Activated CD4-positive, alpha-beta T cell treated with anti-CD3 and anti-CD28 coated beads, Interleukin-2, amount 10 ng/mL, durations not matched to agents 7 days and 5 days (primary cell): Measurements from ENCODE around the gene NLRP11. TPM values are rescaled to one million over a fixed set of nuclear protein-coding genes. Genes with fewer than 3 reads are reported as not detected.
"Not testable (repeated sequence)": the region's sequence is repeated elsewhere in the genome, so short reads cannot be mapped to it uniquely, and the experiment has no call there.

Experiments
- CTCF ChIA-PET: fragments of 350-600 bp; sonication (Branson Sonifier 250); formaldehyde crosslinking; loops from one replicate; lab custom pipeline; 2021; ENCODE audit warnings: antibody characterized with exemption; lab: Charles Lee
- POLR2A ChIA-PET: fragments of 350-600 bp; sonication (Branson Sonifier 250); formaldehyde crosslinking; loops from one replicate; lab custom pipeline; 2021; ENCODE audit warnings: antibody characterized with exemption; lab: Charles Lee
- DNase-seq: peaks from one replicate; pipeline ENCODE4 v3.0.0-alpha.2; 2020
- H3K27ac Mint-ChIP-seq: one replicate; pipeline ENCODE4 v1.8.0; 2021; ENCODE audit warnings: mild to moderate bottlenecking, moderate library complexity, mixed read lengths
- H3K27me3 Mint-ChIP-seq: one replicate; pipeline ENCODE4 v1.8.0; 2021; ENCODE audit warnings: mixed read lengths
- H3K36me3 Mint-ChIP-seq: one replicate; pipeline ENCODE4 v1.8.0; 2021; ENCODE audit warnings: low read depth, mixed read lengths
- H3K4me1 Mint-ChIP-seq: one replicate; pipeline ENCODE4 v1.8.0; 2021; ENCODE audit warnings: mixed read lengths
- H3K4me3 Mint-ChIP-seq: one replicate; pipeline ENCODE4 v1.8.0; 2021; ENCODE audit warnings: mild to moderate bottlenecking, moderate library complexity, mixed read lengths
- H3K9me3 Mint-ChIP-seq: one replicate; pipeline ENCODE4 v1.8.0; 2021; ENCODE audit warnings: mixed read lengths
- total RNA-seq, 2 experiments: library from RNA; stranded (reverse); gene quantifications; one replicate each; pipeline ENCODE4 v1.2.3, GENCODE V29; 2021

NLRP11 gene
- total RNA-seq, 2 experiments from 2014 or later: not detected

DNA sequence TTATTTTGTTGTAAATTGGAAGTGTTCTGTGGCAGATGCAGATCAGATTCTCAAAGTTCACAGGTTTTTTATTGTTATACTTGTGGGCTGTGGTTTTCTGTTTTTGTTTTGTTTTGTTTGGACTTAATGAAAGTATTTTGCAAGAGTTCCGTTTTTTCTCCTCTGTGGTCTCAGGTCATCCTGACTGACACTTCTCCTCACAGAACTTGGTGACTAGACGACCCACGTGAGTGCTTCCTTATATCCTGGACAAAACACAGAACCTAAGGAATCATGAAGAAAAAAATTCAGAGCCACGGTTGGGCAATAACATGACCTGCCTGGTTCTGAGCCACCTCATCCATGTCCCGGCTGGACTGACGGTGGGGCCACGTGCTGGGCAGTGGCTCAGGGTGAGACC, 65.3 kb downstream of the NLRP11 start:
- H3K4me1 Mint-ChIP-seq: no peaks in the 10 kb centered on the region
- DNase-seq: no peak
- H3K27me3 Mint-ChIP-seq: peaks cover 2% of the 10 kb centered on the region
- POLR2A ChIA-PET: no interaction called here
- no peak overlapping the region for H3K27ac Mint-ChIP-seq
- no peaks in the 10 kb centered on the region for H3K9me3 Mint-ChIP-seq
- H3K4me3 Mint-ChIP-seq: no peak overlapping the region
- CTCF ChIA-PET: no interaction called here
- no peaks in the 10 kb centered on the region for H3K36me3 Mint-ChIP-seq

- H3K36me3 Mint-ChIP-seq, POLR2A ChIA-PET, H3K4me3 Mint-ChIP-seq, H3K27me3 Mint-ChIP-seq, DNase-seq, H3K4me1 Mint-ChIP-seq, H3K27ac Mint-ChIP-seq, H3K9me3 Mint-ChIP-seq, CTCF ChIA-PET: not testable (repeated sequence)
Observed at GRCh38 chr19:55758797-55759196, 73.0 kb downstream of the NLRP11 start, which contains the start of gene RFPL4A. Gene RFPL4A (plus strand): TSS chr19:55759097. CDS start chr19:55761801, 2,704 bp downstream.

GRCh38 chr19:55756808-55757207, 75.0 kb downstream of the NLRP11 start:
- H3K27me3 Mint-ChIP-seq, H3K27ac Mint-ChIP-seq, H3K4me1 Mint-ChIP-seq, H3K9me3 Mint-ChIP-seq, CTCF ChIA-PET, H3K4me3 Mint-ChIP-seq, DNase-seq, POLR2A ChIA-PET, H3K36me3 Mint-ChIP-seq: not testable (repeated sequence)

DNA sequence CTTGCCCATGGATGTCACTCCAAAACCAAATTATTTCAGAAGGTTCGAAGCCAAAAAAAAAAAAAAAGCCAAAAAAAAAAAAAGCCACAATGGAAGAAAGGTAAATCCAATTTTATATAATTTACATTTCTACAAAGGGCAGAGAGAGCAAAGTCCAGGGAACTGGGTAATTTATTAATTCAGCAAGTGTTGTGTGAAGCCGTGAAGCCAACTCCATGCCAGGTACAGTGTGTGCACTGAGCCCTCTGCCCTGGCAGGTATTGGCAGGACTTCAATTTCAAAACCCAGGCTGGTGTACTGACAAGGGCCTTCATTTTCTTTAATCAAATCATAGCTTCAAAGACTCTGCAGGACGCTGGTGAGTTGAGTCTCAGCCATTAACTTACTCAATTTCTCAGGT, 78.4 kb downstream of the NLRP11 start:
- no peak overlapping the region for H3K27ac Mint-ChIP-seq
- ChIA-PET POLR2A (no interaction called here), CTCF (no interaction called here)
- H3K36me3 Mint-ChIP-seq: no peaks in the 10 kb centered on the region
- no peaks in the 10 kb centered on the region for H3K27me3 Mint-ChIP-seq
- no peaks in the 10 kb centered on the region for H3K4me1 Mint-ChIP-seq
- no peak overlapping the region for H3K4me3 Mint-ChIP-seq
- no peak for DNase-seq
- H3K9me3 Mint-ChIP-seq: peaks cover 1% of the 10 kb centered on the region

DNA sequence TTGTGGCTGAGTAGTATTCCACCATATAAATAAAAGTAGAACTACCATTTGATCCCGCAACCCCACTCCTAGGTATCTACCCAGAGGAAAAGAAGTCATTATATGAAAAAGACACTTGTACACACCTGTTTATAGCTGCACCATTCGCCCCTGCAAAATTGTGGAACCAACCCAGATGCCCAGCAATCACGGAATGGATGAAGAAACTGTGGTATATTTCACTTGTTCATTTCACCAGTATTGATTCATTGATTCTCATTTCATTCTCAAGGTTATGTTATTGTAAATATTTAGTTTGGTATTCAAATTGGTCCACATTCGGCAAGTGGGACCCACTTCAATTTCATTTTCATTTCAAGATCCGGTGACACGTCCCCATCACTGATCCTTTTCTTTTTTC, 81.1 kb downstream of the NLRP11 start:
- H3K27ac Mint-ChIP-seq: no peak overlapping the region
- H3K4me1 Mint-ChIP-seq: no peaks in the 10 kb centered on the region
- ChIA-PET POLR2A (no interaction called here), CTCF (no interaction called here)
- H3K36me3 Mint-ChIP-seq: no peaks in the 10 kb centered on the region
- DNase-seq: no peak
- H3K4me3 Mint-ChIP-seq: no peak overlapping the region
- H3K27me3 Mint-ChIP-seq: no peaks in the 10 kb centered on the region
- peaks cover 4% of the 10 kb centered on the region for H3K9me3 Mint-ChIP-seq

DNA sequence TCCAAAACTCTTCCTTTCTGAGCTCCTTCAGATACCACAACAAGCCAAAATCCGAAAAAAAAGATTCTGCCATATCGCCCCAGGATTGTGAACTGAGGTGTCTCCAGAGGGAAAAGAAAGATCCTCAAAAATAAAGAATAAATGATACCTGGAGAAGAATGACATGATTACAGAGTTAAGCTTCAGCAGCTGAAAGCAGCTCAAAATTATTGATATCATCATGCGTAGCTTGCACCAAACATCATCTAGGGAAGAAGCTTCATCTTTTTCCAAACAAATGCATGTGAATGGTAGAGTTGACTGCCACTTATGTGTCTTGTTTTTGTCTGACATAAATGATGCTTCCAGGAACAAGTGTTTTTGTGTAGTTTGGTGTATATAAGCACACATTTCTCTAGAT, 93.5 kb downstream of the NLRP11 start, which contains the start of gene NLRP9:
NLRP9 (minus strand) TSS at position 101 of the 400 bp plus-strand sequence; CDS start at position 73, 28 bp downstream.
- Mint-ChIP-seq H3K4me3 (no peak within 1 kb of the TSS), H3K27ac (no peak within 1 kb of the TSS), H3K36me3 (no peaks in the 10 kb centered on the region), H3K4me1 (no peaks in the 10 kb centered on the region), H3K9me3 (no peaks in the 10 kb centered on the region), H3K27me3 (no peaks in the 10 kb centered on the region)
- DNase-seq: no peak
- CTCF ChIA-PET: no interaction called here
- POLR2A ChIA-PET: no interaction called here

Other genes with a start within 250 kb of the NLRP11 start
- gene FIZ1, start 232.5 kb downstream of the NLRP11 start, total RNA-seq: 10 to 100 TPM; 15.3 to 16.9 TPM
- gene ZNF524, start 231.7 kb downstream of the NLRP11 start, total RNA-seq: 10 to 100 TPM; 31.2 to 32.9 TPM
- 10 to 100 TPM; 14.2 TPM for gene ZNF865, start 226.4 kb downstream of the NLRP11 start, total RNA-seq
- 1 to 10 TPM; 4.3 to 5.8 TPM for gene ZNF784, start 207.4 kb downstream of the NLRP11 start, total RNA-seq
- 10 to 100 TPM; 44.6 to 45.9 TPM for gene ZNF580, start 191.0 kb downstream of the NLRP11 start, total RNA-seq
- gene ZNF581, start 188.3 kb downstream of the NLRP11 start, total RNA-seq: 10 to 100 TPM; 24.1 to 25.5 TPM
- 1 to 10 TPM; 8.3 to 8.8 TPM for gene CCDC106, start 183.8 kb downstream of the NLRP11 start, total RNA-seq
- 100 to 1,000 TPM; 239 to 281 TPM for gene U2AF2, start 177.0 kb downstream of the NLRP11 start, total RNA-seq
- 10 to 100 TPM; 50.8 to 64.2 TPM for gene EPN1, start 156.8 kb downstream of the NLRP11 start, total RNA-seq
- gene NLRP9, start 93.6 kb downstream of the NLRP11 start, total RNA-seq: not detected
- not detected for gene RFPL4A, start 72.9 kb downstream of the NLRP11 start, total RNA-seq
- not detected for gene RFPL4AL1, start 62.9 kb downstream of the NLRP11 start, total RNA-seq
- not detected for gene NLRP4, start 4.5 kb upstream of the NLRP11 start, total RNA-seq
- gene NLRP13, start 100.3 kb upstream of the NLRP11 start, total RNA-seq: not detected
- gene NLRP8, start 115.8 kb upstream of the NLRP11 start, total RNA-seq: not detected
- not detected for gene NLRP5, start 154.8 kb upstream of the NLRP11 start, total RNA-seq